Effector CD8-positive, alpha-beta T cell (primary cell): ENCODE measurements around the gene RAMP3.

Source experiments
- DNase-seq: peaks from one replicate; lab custom pipeline; 2025; lab: John Stamatoyannopoulos, UW

RAMP3 gene

DNA sequence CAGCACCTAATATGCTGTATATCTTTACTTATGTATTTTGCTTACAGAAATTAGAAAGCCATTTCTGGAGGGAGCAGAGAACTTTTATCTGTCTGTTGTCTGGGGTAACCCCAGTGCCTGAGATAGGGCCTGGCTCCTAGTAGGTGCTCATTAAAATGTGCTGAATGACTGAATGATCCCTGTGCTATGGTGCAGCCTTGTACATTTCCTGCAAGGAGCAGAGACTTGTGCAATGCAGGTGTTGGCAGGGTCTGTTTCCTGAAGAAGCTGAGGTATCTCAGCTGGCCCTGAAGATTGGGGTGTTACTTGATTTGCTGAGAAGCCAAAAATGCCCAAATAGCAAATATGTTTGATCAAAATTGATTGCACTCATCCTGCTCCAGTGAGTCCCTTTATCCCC, 65.5 kb downstream of the RAMP3 start:
- DNase-seq: no peak

DNA sequence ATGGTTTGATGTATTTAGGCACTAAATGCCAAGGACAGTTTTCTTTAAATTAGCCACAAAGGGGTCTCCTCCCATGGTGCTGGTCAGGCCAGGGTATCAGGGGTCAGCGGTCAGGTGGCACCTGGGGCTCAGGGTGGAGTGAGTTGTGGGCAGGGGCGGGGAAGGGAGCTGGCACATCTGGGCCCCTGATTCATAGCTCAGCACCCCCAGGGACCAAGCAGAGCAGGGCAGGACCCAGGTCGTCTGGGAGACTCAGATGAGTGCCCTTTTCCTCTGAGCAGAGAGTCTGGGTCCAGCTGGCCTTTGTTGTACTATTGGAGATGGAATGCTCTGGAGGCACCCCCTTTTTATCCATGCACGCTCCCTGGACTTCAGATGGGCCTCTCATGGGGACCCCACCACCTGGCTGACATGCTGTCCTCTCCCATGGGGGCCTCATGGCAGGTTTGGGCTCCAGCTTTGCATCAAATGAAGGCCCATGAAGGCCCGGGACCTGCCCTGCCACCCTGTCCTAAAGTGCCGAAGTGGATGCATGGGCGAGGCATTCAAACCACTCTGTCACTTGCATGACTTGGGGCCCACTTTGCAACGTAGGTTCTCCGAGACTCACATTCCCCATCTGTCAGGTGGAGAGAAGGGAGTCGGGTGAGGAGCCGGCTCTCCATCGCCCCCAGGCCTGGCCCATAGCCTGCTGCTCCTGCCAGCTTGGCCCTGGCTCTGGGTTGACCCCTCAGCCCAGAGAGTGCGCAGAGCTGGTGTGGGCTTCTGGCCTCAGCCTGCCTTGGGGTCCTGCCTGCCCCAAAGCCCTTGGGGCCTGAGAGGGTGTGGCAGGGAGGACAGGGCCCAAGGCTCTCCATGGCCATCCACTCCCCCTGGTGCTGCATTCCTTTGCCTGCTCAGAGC, 66.4 kb downstream of the RAMP3 start:
- DNase-seq: no peak

DNA sequence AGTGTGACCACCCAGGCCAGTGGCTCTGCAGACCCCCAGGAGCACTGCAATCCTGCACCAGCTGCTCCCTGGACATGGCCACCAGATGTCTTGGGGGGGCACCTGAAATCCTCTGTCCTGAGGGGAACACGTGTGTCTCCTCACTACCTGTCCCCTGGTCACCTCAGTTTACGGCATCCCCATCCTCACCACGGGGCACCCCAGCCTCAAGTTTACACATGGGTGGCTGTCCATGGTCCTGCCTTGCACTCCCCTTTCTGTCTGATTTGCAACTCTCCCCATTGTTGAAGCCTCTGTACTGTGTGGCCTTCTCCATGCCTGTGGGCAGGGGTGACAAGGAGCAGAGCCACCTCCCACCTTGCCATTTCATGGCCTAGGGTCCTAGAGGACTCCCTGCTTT, 67.2 kb downstream of the RAMP3 start:
- DNase-seq: no peak

DNA sequence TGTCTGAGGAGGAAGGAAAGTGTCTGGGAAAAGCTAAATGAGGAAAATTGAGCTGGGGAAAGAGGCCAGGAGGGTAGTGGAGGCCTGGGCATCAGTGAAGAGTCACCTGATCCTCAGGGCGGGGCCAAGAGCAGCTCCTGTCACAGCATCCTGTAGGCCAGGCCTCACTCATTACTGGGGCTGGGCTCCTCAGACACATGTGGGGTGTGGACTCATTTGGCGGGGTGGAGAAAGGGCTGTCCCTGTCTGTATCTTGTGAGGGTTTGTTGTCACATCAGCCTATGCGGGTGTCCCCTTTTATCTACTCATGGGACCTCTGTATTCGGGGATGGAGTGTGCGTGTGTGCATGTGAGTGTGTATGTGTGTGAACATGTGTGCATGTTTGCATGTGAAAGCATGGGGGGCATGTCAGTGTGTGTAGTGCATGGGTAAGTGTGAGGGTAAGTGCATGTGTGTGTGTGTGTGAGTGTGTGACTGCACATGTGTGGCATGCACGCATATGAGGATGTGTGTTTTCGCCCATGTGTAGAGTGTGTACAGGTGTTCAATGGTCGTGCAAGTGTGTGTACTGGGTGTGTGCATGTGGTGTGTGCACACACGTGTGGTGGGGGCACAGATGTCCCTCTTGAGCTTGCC, 67.8 kb downstream of the RAMP3 start:
- no peak for DNase-seq

DNA sequence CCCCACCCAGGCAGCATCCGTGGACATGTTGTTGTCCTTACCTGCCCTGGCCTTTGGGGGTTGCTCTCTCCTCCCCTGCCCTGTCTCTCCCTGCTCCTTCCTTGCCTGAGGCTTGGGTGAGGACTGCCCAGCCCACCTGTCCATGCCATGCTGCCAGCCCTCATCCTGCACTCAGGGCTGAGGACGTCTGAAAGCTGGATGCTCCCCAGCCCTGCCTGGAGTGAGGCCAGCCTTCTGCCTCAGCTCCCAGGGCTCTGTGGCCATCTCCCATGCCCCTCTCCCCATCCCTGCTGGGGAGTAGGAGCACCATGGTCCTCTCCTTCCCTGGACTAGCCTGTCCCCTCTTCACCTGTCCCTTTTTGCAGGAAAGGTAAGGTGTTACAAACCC, 68.4 kb downstream of the RAMP3 start:
- DNase-seq: no peak

DNA sequence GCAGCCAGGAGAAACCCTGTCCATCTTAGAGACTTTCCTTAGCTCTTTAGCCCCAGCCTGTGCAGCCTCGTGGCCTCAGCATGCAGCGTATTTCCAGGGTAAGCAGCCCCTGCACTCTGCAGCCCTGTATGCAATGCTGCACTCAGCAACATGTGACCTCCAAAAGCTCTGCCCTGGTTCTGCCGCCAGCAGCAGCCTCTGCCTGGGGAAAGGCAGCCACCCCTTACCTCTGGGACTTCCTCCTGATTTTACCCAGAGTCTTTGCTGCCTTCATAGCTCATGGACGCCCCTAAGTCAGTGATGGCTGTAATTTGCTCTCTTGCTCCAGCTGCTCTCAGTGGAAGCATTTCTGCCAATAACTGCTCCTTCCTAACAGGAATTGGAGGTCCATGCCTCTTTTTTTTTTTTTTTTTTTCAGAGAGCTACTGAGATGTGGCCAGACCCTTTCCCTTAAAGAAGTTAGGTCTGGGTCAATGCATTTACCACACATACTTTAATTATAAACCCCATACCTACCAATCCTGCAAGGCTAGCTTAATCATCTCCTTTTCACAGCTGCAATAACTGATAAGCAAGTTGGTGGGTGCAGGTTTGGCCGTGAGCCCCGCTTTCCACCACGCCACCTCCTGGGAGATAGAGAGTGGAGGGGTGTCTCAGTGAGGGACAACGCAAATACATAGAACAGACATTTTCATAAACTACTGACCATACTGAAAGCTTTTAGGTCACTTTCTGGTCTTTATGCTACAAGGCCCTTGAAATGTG, 71.7 kb downstream of the RAMP3 start:
- no peak for DNase-seq

DNA sequence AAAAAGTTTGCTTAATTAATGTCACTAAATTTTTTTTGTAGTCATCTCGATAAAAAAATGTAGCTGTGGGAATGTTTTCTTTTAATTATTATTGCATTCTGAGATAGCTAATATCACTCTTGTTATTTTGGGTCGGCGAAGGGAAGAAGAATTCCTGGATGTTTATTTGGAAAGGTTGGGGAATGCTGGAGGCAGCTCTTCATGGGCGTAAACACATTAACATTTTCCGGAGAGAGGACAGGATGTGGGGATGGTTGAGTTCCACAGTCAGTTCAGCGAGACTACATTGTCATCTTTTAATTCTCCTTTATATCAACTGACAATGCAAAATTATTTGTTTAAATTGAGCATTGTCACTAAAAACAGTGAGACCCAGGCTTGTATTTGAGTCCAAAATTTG, 72.5 kb downstream of the RAMP3 start:
- DNase-seq: no peak

DNA sequence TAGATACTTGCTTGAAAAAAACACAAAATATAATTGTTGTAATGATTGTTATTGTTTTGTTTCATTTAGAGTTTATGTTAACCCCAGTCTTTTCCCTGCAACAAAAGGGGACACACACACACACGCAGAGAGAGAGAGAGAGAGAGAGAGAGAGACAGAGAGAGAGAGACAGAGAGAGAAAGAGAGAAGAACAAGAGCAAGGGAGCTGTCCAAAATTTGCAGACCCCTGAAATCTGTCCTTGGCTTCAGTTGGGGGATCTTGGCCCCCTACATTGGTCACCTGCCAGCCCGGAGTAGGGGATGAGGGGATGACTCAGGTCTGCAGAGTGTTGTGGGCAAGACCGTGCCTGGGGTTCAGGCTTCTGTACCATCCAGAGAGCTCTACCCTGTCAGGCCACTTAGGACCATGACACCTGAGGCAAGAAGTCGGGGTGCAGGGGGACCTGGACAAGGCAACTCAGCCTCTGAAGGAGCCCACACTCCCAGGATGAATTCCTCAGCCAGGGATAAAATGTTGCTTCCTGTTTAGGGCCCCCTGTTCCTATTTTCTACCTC, 73.1 kb downstream of the RAMP3 start:
- no peak for DNase-seq

DNA sequence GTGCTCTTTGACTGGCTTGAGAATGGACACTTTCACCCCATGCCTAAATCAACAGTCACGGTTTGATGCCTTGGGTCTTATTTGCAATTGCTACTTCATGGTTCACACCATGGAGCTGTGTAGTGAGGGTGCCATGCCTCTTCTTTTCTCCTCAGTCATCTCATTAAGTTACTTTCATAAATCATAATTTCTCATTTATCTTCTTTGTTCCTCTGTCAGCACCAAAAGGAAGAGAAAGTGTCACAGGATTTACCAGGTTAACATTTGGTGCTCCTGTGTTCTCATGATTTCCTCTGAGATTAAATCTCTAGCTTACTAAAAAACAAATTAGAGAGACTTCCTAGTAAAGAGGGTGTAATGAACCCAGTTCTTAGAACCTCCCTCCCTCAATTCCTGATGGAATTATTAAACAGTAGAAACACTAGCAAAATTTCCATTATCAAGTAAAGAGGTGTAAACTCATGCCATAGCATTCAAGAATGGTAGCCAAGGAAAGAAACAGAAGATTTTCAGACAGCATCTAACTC, 75.7 kb downstream of the RAMP3 start:
- DNase-seq: no peak
